HG03575 (cell line): ENCODE measurements around the gene TTC17.
A peak's percentile ranks its signal among the peaks of the same experiment; 100 is the strongest.

Experiments
- ATAC-seq: cut with Tn5 transposase; IDR thresholded peaks from one replicate; pipeline ENCODE4 v1.9.1; 2021; ENCODE audit not compliant: unreplicated experiment, insufficient number of reproducible peaks, low FRiP score; ENCODE audit errors: extremely low read depth

Gene TTC17

DNA sequence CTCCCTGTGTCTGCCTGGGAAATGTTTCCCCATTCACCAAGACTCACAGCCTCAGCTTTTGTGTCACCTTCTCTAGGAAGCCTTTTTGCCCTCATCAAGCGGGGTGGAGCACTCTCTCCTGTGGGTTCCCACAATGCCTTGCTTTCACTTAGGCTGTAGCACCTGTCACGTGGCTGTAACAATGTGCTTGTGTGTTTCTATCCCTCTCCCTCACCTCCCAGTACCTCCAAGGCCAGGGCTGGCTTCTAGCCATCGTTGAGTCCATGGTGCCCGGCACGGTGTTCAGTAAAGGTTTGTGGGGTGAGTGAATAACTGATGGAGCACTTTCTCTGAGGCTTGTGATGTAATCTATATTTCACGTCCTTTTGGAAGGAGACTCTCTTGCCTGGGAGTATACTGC, 153.2 kb downstream of the TTC17 start:
- no peak for ATAC-seq

DNA sequence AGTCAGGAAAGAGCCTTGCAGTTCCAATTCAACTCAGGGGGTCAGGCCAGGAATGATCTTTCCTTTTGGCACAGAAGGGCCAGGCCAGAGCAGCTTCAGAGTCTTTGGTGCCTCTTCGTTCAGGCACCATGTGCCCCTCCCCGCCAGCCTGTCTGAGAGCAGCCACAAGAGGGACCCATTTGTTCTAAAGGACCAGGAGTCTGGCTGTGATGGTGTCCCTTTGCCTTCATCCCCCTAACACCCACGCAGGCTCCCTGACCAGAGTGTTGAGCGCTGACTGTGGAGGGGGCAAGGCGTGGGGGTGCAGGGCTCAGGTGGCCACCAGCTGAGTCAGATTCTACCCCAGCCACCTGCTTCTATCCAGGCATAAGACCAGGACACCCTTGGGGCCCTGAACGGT, 156.4 kb downstream of the TTC17 start:
- no peak for ATAC-seq

DNA sequence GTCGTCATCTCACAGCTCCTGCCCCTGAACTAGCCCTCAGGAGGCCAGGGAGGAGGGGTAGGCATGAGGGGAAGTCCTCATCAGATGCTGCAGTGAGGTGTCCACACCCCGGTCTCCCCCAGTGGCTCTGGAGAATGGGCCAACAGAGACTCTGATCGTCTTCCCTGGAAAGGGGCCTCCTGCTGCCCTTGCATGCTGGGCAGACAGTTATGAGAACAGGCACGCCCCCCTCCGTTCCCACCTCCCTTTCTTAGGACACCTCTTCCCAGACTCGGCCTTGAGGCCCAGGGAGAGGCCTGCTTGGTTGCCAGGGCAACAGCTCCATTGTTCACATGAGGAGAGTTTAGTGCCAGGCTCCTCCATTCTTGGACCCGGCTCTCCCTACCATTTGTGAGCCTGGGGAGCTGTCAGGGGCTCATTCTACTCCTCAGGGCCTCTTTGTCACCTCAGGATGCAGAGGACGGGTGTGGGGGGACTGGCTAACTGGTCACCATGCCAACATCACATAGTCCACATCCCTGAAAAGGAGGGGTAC, 157.7 kb downstream of the TTC17 start:
- no peak for ATAC-seq

DNA sequence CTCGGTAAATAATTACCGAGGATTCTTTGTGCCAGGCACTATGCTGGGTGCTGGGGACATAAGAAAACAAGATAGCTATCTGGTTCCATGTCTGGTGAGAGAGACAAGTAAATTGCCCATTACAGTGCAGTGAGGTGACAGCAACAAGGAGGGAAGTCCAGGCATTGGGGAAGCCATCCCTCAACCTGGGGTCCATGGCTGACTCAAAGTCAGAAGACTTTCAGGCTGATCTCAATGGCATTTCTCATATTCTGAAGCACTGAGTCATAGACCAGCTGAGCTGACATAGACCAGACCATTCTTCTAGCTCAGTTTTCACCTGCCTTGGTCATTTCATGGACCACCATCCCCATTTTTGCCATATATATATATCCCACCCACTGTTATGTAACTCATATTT, 158.8 kb downstream of the TTC17 start:
- no peak for ATAC-seq

DNA sequence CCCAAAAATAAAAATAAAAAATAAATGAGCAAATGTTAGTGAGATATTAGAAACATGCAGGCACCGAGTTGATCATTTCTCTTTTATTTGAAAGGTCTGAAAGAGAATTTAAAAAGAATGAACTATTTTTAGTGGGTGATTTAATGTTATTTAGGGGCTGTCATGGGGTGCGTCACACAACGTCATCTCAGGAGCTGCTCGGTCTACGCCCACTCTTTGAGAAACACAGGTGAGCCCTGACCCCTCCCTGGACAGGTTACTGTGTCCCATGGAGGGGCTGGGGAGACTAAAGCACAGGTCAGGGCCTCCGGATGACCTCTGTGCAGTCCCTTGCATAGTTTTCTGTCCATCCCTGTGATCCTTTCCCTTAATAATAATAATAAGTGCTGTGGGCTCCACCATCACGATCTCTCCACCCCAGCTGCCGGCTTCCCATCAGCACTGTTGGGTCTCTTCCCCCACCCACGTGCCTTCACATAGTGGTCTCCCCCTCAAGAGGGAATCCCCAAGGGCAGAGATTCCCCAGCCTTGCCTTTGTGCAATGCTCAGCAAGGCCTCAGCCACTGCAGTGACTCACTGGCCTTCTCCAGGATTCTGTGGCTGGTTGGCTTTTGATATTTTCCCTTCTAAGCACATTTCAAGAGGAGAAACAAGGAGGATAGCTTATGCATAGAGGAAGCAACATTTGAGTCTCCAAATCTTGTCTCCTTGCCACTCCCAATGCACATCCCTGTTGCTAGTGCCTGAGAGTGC, 159.9 kb downstream of the TTC17 start:
- ATAC-seq: no peak

DNA sequence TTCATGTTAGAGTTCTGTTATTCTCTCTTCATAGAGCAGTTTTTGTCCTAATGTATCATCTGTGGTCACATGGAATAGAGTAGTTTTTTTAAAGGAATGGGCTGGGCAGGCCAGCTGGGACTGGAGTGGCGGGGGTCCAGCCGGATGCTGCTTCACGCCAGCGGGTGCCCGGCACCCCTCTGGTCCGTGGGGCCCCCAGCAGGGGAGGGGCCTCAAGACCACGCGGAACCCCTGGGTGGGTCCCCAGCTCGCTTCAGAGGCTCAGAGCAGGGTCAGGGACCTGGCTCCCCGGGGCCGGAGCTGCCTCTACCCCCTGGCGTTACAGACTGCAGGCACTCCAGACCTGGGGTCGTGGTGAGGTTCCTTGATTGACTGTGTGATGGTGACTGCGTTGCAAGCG, 162.8 kb downstream of the TTC17 start:
- ATAC-seq: no peak

DNA sequence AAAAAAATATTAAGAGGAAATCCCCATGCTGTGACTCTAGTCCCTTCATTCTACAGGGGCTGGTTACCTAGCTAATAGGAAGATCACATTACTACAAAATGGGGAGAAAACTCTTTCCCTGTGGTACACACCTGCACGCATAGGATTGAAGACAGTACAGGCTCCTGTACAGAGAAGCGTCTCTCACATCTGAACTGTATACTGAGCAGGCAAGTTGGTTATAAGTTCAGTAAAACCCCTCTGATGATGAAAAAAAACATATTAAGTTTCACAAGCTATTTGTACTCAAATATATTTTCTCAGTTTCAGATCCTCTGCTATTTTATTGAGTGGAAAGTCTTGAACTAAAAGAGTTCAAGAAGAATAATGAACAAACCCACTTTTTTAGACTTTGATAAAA, 164.9 kb downstream of the TTC17 start:
- peak; percentile 57 for ATAC-seq

DNA sequence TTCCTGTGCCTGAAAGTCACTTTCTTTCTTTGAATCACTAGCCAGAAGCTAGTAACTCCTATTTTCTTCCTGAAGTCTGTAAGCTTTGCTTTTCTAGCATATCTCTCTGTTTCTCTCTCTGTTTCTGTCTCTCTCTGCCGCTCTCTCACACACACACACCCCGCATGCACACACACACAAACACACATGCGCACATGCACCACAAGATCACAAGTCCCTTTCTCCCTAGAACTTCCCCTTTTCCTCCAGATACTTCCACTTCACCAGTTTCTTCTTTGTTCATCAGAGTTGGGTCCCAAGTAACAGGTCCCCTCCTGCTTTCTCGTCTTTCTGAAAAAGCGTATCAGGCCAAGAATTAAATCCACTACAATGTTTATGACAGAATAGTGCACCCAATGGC, 173.3 kb downstream of the TTC17 start:
- ATAC-seq: no peak

DNA sequence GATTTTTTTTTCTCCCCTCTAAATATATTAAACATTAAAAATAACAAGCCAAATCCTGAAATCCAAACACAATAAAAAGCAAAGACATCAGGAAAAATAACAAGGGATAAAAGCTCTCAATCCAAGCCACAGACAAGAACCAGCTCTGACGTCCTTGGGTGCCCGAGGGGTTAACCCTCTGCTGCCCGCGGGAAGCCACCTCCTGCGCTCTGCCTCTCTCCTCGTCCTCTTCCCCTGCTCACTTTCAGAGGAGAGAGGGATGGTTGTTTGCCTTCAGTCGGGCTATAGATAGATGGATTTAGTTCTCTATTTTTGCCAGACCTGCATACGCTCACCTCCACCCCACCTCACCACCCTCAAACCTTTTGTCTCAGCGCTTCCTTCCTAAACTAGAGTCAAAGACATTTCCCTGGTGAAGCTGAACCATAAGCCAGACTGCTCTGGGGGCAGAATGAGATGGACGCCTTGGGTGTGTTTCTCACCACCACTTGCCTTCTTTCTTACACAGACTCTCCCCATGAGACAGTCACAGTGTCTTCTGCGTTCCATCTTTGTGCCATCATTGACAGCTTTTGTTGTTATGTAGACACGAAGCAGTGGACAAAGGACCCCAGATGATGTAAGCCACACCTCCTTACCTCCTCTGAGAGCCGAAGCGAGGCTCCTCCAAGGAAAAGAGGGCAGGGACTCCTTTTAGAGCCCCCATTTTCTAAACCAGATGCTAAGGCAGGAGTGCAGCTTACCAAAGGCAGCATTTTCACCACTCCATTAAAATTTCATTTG, 179.3 kb downstream of the TTC17 start:
- ATAC-seq: no peak

DNA sequence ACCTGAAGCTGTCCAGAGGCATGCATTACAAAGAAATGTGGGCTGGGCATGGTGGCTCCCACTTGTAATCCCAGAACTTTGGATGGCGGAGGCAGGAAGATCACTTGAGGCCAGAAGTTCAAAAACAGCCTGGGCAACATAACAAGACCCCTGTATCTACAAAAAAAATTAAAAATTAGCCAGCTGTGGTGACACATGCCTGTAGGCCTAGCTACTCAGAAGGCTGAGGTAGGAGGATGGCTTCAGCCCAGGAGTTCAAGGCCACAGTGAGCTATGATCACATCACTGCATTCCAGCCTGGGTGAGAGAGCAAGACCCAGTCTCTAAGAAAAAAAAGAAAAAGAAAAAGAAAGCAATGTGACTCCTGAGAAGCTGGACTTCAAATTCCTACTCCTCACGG, 183.3 kb downstream of the TTC17 start:
- ATAC-seq: no peak

DNA sequence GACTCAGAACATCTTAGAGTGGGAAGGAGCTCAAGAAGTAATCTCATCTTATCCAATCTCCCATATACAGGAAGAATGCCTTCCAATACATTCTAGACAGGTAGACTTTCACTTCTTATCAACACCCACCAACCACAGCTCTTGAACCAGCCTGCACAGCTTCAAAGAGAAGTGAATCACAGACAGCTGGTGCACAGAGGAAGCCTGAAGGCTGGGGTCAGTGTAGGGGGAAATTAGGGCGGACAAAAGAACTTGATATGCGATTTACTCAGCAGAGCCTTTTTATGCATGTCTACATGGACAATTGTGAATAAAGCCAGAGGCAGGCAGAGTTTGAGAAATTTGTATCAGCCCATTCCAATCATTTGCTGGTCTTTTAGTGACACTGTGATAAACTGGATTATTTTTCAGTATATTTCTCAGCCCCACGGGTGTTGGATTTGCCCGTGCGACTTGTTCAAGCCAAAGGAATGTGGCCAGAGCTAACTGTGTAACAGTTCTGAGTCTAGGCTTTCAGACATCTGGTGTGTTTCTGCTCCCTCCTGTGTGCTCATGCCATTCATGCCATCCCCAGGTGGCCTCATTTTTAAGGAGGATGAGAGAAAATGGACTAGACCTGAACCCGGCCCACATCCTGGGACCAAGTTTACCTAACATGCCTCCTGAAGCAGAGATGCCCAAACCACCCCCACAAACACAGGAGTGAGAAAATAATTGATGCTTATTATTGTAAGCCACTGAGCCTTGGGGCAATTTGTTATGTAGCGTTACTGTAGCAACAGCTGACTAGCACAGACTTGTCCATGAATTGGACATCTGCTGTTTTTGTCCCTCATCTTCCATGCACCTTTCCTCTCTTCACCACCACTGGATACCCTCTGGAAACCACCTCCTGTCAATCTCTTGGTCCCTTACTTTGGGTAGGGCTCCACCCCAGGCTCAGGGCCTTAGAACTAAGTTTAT, 184.3 kb downstream of the TTC17 start:
- no peak for ATAC-seq
